ENCODE data around the gene OTULIN.

GRCh38 chr5:14687023-14687665 lies 22.6 kb downstream of the OTULIN start:
- TF ChIP-seq CTCF (conservative IDR thresholded peaks at IDR 0.05; ENCODE audit: low read length) (no peak), EZH2phosphoT487 (IDR thresholded peaks at IDR 0.05; ENCODE audit: borderline replicate concordance) (no peak)
